Measurements from ENCODE around the gene ZNF66.
"Not testable (repeated sequence)": the region's sequence is repeated elsewhere in the genome, so short reads cannot be mapped to it uniquely, and the experiment has no call there.

GRCh38 chr19:20769225-20769736 is 6.8 kb upstream of the ZNF66 start:
- not testable (repeated sequence) for TF ChIP-seq CTCF (IDR thresholded peaks at IDR 0.05); POLR2A (IDR thresholded peaks at IDR 0.05; ENCODE audit: low read length); POLR2AphosphoS2 (conservative IDR thresholded peaks at IDR 0.05; ENCODE audit: low read length); RCOR1 (IDR thresholded peaks at IDR 0.05; ENCODE audit: low read depth, low read length); CBX2 (IDR thresholded peaks at IDR 0.05; ENCODE audit: borderline replicate concordance, low read depth)

Measured in A549 (cell line).